ENCODE measurements around the gene IMMP2L. TPM values are rescaled to one million over a fixed set of nuclear protein-coding genes. Genes with fewer than 3 reads are reported as not detected.

Gene IMMP2L
- total RNA-seq, 2 donors from 2014 or later = 7.3 to 7.7 TPM

DNA sequence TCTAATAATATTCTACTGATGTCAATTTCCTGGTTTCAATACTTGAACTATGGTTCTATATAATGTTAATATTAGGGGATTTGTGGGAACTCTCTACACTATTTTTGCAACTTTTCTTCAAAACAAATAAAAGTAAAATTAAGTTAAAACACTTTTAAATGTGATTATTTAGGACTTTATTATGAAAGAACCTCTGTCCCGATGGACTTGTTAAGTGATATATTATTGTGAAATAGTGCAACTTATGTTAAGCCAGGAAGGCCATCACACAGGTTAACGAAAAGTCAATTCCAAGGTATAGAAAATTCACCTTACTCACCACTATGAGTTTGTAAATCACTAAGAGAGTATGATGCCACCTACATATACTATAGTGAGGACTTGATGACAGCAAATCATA is 79.2 kb downstream of the IMMP2L start:
- no peak overlapping the region for H3K4me3 ChIP-seq
- TF ChIP-seq, protein P1, sequence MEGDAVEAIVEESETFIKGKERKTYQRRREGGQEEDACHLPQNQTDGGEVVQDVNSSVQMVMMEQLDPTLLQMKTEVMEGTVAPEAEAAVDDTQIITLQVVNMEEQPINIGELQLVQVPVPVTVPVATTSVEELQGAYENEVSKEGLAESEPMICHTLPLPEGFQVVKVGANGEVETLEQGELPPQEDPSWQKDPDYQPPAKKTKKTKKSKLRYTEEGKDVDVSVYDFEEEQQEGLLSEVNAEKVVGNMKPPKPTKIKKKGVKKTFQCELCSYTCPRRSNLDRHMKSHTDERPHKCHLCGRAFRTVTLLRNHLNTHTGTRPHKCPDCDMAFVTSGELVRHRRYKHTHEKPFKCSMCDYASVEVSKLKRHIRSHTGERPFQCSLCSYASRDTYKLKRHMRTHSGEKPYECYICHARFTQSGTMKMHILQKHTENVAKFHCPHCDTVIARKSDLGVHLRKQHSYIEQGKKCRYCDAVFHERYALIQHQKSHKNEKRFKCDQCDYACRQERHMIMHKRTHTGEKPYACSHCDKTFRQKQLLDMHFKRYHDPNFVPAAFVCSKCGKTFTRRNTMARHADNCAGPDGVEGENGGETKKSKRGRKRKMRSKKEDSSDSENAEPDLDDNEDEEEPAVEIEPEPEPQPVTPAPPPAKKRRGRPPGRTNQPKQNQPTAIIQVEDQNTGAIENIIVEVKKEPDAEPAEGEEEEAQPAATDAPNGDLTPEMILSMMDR (IDR thresholded peaks at IDR 0.05) = no peak
- no peak for DNase-seq (ENCODE audit: low spot score)

DNA sequence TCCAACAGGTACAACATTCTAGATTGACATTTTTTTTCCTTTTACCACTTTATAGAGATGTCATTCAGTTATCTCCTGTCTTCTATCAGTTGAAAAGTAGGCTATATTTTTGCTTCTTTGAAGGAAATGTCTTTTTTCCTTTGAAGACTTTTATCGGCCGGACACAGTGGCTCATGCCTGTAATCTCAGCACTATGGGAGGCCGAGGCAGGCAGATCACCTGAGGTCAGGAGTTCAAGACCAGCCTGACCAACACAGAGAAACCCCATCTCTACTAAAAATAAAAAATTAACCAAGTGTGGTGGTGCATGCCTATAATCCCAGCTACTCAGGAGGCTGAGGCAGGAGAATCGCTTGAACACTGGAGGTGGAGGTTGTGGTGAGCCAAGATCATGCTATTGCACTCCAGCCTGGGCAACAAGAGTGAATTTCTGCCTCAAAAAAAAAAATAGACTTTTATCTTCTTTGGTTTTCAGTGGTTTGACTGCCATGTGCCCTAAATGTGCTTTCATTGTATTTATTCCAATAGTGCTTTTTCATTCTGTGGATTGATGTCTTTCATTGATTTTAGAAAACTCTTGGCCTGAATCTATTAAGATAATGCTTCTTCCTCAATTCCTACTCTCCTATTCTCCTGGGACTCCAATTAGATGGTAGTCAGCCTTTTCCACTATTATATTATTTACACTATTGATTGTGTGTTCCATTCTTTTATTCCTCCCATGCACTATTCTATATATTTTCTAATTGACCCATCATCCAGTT is 84.6 kb downstream of the IMMP2L start:
- H3K36me3 ChIP-seq = no peaks in the 10 kb centered on the region
- H3K27ac ChIP-seq = no peak overlapping the region
- no peak overlapping the region for H3K4me3 ChIP-seq
- no peaks in the 10 kb centered on the region for H3K27me3 ChIP-seq
- H3K9me3 ChIP-seq = peaks cover 0 to 7% of the 10 kb centered on the region in 2 donors
- no peaks in the 10 kb centered on the region for H3K4me1 ChIP-seq
- TF ChIP-seq, protein P1 (IDR thresholded peaks at IDR 0.05) = no peak
- no peak for DNase-seq (ENCODE audit: low spot score)

More for the DNA sequence above, 79.2 kb downstream of the IMMP2L start:
- Histone ChIP-seq H3K36me3 (no peaks in the 10 kb centered on the region), H3K9me3 (peaks cover 0 to 3% of the 10 kb centered on the region in 2 donors), H3K4me1 (peaks cover 0 to 6% of the 10 kb centered on the region in 2 donors), H3K27ac (no peak overlapping the region), H3K27me3 (no peaks in the 10 kb centered on the region)

DNA sequence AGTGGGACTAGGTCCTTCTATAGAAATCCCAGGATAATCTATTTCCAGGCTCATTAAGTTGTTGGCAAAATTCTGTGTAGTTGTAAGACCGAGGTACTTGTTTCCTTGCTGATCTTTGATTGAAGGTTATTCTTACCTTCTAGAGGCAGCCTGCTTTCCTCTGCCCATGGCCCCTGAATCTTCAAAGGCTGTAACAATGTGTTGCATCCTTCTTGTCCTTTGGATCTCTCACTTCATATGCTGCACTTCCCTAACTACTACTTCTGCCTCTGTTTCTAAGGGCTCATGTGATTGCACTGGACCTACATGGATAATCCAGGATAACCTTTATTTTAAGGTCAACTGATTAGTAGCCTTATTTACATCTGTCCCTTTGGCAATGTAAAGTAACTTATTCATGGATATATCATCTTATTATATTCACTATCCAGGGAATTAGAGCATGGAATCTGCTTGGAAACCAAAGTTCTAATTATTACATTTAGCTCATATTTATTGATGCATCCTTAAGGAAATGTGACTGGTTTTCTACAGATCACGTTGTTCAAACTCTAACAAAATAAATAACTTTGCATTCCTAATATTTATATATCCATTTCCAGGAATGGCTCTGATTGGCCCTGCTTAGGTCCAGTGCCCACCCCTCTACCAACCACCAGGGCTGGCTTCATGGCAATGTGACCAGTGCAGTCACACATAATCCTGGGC is 85.6 kb downstream of the IMMP2L start:
- H3K4me3 ChIP-seq = no peak overlapping the region
- no peaks in the 10 kb centered on the region for H3K36me3 ChIP-seq
- no peak for DNase-seq (ENCODE audit: low spot score)
- H3K4me1 ChIP-seq = no peaks in the 10 kb centered on the region
- H3K27ac ChIP-seq = no peak overlapping the region
- peaks cover 0 to 9% of the 10 kb centered on the region in 2 donors for H3K9me3 ChIP-seq
- TF ChIP-seq, protein P1 (IDR thresholded peaks at IDR 0.05) = no peak
- no peaks in the 10 kb centered on the region for H3K27me3 ChIP-seq

DNA sequence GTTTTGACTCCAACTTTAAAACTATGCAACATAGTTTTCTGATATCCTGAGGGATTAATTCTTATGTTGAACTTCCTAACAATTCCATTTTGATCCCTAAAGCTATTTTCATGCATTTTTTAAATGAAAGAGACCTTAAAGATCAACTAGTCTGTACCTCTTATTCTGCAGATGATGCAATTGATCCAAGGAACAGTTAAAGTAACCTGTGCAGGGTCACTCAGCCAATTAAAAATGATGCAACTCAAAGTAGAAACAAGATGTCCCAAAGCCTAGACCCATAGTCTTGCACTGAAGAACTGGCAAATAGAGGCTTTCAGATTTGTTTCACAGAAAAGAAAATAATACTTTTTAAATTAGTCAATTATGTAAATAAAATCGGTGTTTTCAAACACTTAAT is 86.3 kb downstream of the IMMP2L start:
- peaks cover 0 to 17% of the 10 kb centered on the region in 2 donors for H3K9me3 ChIP-seq
- TF ChIP-seq, protein P1 (IDR thresholded peaks at IDR 0.05) = no peak
- H3K36me3 ChIP-seq = no peaks in the 10 kb centered on the region
- H3K4me1 ChIP-seq = no peaks in the 10 kb centered on the region
- H3K27me3 ChIP-seq = no peaks in the 10 kb centered on the region
- no peak overlapping the region for H3K27ac ChIP-seq
- no peak overlapping the region for H3K4me3 ChIP-seq
- no peak for DNase-seq (ENCODE audit: low spot score)

DNA sequence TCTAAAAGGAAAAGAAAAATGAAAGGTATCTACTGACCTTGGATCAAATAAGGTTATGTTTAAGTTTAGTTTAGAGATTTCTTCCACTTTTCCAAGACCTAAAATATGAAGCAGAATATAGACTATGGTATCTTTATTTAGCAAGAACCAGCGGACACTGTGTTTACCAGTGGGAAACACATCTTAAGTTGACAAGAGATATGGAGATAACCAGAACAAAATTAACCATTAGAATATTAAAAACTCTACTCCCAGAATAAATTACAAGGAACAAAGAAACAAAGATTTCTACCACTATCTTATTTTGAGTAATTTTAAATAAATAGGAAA is 86.9 kb downstream of the IMMP2L start:
- peaks cover 0 to 19% of the 10 kb centered on the region in 2 donors for H3K9me3 ChIP-seq
- no peaks in the 10 kb centered on the region for H3K36me3 ChIP-seq
- TF ChIP-seq, protein P1 (IDR thresholded peaks at IDR 0.05) = no peak
- H3K4me1 ChIP-seq = no peaks in the 10 kb centered on the region
- H3K4me3 ChIP-seq = no peak overlapping the region
- H3K27ac ChIP-seq = no peak overlapping the region
- no peak for DNase-seq (ENCODE audit: low spot score)
- no peaks in the 10 kb centered on the region for H3K27me3 ChIP-seq

Measured in right atrium auricular region (tissue), 2 donors.